NCI-H774 (cell line): ENCODE data around the gene ACACA.

Experiments
- DNase-seq: peaks from one replicate; lab custom pipeline; 2025; lab: John Stamatoyannopoulos, UW

Gene ACACA

DNA sequence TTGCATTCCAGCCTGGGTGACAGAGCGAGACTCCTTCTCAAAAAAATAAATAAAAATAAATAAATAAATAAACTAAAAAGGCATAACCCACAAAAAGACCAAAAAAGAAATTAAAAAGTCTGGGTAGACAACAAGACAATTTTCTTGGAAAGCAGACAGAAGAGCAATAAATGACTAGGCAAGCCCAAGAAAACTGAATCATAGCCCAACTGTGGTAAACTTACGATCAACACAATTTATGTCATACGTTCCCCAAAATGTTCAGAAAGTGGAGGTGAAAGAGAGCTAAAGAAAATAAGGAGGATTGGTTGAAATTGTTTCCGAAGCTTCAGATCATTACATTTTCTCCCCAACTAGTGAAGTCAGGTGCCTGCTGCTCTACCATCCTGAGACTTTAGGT, 62.1 kb downstream of the ACACA start:
- DNase-seq: no peak

DNA sequence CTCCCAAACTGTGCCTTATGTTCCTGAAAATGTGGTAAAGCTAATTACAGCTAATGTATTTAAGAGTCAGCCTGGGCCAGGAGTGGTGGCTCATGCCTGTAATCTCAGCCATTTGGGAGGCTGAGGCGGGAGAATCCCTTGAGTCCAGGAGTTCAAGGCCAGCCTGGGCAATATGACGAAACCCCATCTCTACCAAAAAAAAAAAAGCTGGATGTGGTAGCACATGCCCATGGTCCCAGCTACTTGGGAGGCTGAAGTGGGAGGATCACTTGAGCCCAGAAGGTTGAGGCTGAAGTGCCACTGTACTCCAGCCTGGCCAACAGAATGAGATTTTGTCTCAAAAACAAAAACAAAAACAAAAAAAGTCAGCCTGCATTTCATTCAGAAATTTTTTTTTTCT, 64.0 kb downstream of the ACACA start:
- no peak for DNase-seq

DNA sequence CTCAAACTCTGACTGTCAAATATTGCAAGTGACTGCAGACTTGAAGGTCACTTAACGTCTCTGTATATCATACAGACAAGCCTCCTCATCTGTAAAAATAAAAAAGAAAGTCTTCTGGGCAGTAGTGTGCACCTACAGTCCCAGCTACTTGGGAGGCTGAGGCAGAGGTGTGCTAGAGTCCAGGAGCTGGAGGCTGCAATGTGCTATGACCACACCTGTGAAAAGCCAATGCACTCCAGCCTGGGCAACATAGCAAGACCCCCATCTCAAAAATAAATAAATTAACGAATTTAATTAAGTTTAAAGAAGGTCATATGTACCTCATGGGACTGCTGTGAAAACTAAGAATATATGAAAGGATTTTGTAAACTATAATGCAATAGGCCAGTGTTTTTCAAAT, 65.8 kb downstream of the ACACA start:
- no peak for DNase-seq

DNA sequence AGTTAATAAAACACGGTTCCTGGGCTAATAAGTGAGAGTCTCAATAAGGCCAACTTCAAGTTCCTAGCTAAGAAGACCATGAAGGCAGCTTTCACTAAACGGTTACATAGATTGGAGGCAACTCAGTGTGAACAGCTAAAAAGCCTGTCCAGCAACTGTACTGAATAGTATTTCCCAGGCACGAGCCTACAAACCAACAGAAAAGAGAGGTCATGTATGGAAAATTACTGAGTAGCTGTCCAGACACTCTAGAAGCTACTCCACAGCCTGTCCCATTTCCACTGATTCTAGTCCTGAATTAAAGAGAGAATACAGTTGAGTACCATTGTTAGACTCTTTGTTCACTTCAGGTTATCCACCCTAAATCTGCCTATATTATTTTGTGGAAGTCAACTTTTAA, 67.3 kb downstream of the ACACA start:
- DNase-seq: no peak

DNA sequence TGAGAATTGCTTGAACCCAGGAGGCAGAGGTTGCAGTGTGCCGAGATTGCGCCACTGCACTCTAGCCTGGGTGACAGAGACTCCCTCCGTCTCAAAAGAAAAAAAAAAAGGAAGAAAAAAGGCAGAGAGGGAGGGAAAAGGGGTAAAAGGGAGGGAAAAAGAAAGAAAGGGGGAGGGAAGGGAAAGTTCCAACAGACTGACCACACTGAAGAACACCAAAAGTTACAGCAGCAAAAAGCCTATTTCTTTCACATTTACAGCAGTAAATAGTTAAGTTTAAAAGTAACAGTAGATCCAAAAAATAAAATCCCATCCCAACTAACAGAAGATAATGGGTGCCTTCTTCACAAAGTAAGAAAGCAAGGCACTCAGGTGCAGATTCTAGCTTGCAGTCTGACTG, 67.8 kb downstream of the ACACA start:
- DNase-seq: no peak

DNA sequence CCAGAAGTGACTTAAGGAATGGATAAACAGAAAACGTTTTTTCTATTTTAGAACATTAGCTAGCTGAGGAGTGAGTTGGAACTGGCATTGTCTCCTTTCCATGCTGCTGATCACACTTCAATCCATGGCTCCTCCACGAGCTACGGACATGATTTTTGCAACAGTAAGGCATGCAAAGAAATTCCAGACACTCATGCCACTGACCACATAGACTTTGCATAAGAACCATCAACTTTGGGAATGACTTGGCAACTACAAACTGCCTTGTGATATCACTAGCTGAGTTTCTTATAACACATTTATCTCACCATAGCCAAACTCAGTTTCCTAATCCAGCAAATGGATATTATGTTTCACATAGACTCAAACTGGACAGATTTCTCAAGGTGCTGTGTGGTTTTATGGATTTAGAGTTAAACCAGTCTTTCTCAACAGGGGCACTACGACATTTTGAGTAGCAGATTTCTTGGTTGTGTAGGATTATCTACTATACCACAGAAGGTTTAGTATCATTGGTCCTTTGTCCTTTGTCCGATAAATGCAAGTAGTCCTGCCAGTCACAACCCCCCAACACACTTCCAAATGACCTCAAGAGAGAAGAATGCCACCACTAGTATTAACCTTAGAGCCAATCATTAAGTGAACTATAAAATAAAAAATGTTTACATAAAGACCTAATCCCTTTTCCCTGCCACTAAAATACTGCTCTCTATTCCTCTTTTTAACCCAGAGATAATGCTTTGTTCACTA, 79.1 kb downstream of the ACACA start:
- DNase-seq: no peak

DNA sequence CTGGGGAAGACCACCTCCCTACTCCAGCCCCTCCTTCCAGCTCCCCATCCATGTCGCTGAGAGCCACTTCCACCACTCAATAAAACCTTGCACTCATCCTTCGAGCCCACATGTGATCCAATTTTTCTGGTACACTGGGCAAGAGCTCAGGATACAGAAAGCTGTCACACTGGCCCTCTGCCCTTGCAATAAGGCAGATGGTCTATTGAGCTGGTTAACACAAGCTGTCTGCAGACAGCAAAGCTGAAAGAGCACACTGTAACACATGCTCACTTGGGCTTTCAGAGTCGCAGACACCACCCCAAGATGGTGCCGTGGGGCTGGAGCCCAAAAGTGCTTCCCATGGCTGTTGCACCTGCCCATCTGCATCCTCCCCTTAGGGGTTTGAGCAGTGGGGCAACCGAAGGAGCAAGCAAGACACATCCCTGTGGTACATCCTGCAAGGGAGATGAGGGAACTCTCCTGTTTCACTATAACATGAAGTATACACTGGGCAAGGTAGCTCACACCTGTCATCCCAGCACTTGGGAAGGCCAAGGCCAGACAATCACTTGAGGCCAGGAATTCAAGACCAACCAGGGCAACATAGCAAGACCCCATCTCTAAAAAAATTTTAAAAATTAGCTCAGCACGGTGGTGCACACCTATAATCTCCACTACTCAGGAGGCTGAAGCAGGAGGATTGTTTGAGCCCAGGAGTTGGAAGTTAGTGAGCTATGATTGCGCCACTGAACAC, 83.6 kb downstream of the ACACA start:
- DNase-seq: no peak

DNA sequence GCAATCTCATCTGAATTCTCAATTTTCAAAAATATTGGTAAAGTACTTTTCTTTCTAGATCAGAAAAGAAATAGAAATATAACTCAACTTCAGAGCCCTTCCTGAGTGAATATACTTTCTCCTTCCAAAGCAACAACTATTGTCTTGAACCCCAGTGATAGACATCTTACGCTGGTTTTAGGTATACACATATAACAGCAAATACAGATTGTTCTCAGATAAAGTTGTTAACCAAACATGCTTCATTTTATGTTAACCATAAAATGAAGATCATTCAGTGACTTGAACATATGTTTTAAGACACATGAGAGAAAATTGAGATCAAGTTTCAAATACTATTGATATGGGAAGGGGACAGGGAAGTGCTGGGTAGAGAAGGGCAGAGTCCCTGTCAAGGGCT, 84.5 kb downstream of the ACACA start:
- DNase-seq: no peak

DNA sequence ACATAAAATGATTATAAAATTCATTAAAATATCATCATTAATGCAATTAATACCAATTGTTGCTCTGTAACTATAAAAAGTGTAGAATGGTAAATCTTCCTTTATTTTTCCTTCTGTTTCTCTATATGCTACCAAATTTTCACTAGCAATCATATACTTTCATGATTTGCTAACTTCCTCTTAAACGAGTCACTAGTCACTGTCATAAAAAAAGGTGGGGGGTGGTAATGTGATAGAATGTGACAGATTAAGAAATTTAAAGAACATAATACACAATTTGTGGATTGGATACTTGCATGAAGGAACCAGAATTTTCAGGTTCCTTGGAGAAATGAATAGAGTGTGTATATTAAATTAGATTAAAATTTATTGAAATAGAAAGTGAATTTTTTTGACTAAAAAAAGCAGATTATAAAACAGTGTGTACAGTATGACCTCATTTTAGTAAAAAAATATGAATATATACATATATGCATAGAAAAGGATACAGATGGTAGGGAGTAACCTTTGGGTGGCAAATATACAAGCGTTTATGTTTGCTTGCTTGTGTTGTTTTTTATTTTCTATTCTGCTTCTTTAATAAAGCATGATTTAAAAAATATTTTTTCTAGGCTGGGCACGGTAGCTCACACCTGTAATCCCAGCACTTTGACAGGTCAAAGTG, 87.6 kb downstream of the ACACA start:
- DNase-seq: no peak

DNA sequence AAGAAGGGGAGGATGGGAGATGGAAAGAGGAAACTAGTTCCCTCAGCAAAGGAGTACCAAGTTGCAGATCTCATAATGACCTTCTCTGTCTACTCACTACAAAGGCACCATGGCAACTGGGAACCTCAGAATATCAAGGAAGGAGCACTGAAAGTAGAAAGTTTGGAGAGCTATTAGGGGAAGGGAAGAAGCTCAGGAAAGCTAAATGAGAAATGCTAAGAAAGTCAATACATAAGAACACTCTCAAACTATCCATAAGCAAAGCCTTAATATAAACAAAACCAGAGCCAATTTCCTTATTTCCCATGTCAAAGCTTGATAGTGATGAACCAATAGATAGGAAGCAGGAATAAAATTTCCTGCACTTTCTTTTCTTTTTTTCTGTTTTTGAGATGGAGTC, 88.8 kb downstream of the ACACA start:
- DNase-seq: no peak

DNA sequence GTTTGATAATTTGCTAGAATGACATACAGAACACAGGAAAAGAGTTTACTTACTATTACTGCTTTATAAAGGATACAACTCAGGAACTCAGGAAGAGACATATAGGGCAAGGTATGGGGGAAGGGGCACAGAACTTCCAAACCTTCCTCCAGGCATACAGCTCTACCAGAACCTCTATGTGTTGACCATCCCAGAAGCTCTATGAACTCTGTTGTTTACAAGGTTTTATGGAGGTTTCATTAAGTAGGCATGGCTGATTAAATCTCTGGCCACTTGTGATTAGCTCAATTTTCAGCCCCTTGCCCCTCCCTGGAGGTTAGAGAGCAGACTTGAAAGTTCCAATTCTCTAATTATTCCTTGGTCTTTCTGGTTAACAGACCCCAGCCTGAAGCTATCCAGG, 91.0 kb downstream of the ACACA start:
- DNase-seq: no peak

DNA sequence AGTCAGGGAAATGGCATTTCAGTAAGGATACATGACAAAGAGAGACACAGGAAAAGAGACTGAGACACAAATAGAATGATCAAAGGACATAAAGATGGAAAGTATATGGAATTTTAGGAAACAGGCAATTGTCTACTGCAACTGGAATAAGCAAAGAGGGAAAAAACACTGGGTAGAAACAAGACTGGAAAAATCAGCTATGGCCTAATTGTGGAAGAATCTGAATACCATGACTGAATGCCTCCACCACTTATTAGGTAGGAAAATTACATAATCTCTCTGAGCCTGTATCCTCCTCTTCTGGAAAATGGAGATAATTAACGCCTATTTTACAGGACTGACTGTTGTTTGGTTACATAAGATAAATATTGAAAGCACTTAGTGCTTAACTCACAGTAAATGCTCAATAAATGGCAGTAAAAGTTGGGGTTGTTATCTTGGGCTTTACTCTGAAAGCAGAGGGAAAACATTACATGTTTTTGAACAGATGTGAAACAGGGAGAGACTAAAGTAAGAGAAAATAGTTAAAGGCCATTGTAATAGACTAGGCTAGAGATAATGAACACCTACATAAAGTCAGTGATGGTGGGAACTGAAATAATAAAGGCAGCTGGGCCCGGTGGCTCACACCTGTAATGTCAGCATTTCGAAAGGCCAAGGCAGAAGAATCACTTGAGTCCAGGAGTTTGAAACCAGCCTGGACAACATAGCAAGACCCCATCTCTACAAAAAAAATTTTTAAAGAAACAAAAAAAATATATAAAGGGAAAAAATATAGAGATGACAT, 94.3 kb downstream of the ACACA start:
- DNase-seq: peak; percentile 17

DNA sequence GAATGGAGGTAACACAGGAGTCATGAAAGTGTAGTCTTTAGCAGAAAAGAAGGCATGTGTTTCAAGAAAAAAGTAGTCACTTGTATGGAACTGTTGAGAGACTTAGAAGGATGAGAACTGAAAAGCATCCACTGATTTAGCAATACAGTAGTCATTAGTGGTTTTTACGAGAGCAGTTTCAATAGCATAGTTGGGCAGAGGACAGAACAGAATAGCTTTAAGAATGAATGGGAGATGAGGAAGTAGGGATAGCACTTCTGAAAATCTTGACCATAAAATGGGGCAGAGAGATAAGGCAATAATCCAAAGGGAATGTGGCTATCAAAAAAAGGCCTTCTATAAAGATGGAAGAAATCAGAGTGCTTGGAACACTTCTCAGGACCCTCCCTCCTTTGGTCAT, 95.7 kb downstream of the ACACA start:
- DNase-seq: no peak

DNA sequence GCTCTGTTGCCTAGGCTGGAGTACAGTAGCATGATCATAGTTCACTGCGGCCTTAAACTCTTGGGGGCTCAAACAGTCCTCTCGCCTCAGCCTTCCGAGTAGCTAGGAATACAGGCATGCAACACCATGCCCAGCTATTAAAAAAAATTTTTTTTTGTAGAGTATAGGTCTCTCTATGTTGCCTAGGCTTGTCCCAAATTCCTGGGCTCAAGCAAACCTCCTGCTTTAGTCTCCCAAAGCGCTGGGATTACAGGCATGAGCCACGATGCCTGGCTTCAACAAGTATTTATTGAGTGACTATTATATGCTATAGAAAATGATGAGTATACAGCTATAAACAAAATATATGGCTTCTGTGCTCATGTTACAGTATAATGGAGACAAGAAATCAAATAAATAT, 97.6 kb downstream of the ACACA start:
- DNase-seq: no peak

DNA sequence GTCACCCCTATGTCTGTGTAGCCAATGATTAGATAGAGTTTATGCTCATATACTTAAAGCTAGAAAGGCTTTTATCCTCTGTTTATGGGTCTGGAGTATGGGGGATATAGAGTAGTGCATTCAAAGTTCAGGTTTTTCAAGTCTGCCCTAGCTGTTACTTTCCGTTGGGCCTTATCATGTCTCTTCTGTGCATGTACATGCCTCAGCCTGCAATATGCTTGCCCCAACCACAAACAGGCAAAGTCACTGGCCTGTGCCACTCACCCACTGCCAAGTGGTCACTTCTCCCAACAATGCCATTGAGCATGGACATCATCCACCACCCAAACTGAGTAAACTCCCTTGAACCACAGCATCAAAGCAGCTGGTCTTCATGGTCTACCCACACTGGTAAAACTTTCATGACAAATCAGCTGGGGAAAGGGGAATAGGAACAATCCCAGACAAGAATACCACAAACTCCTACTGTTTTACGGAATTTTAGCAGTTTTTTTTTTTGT, 101.2 kb downstream of the ACACA start:
- DNase-seq: no peak

DNA sequence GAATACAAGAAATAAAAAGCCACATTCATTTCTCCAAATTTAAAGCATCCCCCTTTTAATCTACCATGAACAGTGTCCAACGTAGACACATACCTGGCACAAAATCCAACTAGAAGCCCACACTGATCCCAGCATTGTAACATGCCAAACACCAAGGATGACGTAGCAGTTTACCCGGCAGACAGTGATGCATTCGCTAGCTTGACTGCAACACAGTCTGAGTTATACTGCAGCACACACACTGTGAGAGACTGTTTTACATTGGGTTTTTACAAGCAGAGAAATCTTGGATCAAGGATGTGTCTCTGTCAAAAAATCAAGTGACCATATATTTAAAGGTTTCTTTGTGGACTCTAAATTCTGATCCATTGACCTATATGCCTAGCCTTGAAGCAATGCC, 105.3 kb downstream of the ACACA start:
- DNase-seq: peak; percentile 53

DNA sequence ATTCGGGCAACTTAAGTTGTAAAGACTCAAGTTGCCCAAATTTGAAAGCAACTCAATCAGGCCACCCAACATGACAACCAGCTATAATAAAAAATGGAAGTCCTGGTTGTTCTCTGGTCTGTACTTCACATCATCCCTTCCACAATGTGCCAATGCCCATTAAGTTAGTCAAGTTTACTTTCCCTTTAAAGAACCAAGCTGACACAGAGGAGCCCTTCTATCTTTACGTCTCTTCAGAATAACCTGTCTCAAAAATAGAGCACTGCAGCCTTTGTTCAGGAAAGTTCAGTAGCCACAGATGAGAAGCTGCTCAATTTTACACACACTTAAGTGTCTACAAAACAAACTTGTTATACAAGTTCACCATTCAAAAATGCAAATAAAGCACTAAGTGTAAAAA, 106.0 kb downstream of the ACACA start:
- DNase-seq: no peak

DNA sequence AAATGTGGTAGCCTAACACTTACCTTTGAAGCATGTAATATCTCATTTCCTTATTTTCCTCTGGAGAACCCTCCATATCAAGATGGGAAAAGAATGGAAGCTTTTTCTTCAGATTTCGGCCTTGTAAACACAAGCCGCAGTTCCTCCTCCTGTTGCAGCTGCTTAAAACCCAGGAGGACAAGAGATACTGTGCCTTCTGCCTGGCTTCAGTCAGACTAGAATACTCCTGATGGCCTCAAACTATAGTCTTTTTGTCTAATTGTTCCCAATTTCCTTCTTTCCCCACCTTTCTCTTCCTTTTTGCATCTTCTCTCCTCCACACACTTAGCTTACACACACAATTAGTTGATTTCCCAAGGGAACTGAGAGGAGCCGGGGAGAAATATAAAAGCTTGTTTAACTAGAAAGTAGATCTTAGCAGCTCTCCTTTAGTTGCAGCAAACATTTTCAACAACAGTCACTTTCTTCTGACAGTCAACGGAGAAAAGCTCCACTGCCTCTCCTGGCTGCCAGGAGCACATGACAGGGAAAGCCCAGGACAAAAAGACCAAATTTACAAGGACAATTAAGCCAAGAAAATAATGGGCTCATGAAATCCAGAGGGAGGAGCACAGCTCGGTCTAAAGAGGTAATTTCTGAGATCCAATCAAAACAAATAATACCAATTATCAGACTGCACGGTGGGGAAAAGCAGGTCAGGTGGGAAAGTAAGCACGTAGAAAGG, 107.2 kb downstream of the ACACA start:
- peak; percentile 28 for DNase-seq

DNA sequence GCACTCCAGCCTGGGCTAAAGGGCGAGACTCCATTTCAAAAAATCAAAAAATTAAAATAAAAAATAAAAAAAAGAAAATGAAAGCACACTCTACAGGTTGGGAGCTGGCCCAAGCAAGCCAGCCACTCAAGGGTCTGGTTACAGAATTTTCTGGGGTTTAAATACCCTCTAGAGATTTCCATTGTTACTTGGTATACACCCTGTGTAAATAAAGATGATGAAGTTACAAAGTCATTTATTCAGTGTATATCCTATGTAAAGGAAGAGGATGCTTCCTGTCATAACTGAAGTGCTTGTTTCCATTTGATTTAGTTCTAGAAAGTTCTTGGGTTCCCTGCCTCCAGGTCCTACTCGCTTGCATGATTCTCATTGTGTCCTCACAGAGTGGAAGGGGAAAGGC, 110.7 kb downstream of the ACACA start:
- no peak for DNase-seq

DNA sequence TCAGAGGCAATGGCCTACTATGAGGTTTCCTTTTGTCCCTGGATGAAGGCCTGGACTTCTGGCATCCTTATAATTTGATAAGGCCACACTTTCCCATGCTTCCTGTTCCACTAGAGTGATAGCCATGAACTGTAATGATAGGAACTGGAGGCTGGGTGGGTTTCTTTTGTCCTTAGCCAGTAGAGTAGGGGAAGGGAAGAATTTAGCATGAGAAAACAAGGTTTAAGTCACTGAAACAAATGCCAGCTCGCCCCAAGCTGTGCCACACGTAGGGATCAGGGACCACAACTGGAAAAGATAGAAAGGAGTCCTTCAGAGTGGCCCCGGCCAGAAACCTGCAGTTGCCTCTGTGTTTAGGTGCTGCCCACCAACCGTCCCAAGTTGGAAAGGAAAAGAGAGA, 111.7 kb downstream of the ACACA start:
- no peak for DNase-seq

DNA sequence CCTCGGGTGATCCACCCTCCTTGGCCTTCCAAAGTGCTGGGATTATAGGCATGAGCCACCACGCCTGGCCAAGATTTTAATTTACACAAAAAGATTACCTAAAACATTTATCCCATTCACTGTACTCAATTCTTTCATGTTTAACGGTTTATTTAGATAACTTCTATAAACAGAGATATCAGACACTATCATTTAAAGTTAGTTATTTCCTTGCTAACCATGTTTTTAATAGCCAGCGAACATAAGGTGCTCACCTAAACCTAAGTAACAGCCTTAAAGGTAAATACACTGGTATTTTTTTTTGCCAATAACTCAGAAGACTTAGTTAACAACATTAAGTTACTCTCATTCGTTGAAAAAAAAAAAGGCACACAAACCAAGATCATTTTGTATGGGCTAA, 112.9 kb downstream of the ACACA start:
- DNase-seq: no peak
